CD14-positive monocyte (primary cell): ENCODE data around the gene CTF1. TPM values are rescaled to one million over a fixed set of nuclear protein-coding genes. Genes with fewer than 3 reads are reported as not detected.

Experiments used
- DNase-seq, 3 donors: peaks; one replicate each; pipeline ENCODE4 v3.0.0-alpha.2; 2011 to 2022
- H2AFZ ChIP-seq: 2 replicates; pipeline ENCODE4 v1.6.0; 2012; ENCODE audit warnings: mild to moderate bottlenecking, low read depth, low read length, inconsistent platforms; ENCODE audit not compliant: insufficient read depth, poor library complexity, severe bottlenecking
- H3K27ac ChIP-seq, 2 donors: 1 replicate in 1 of 2; 2 replicates in 1 of 2; pipeline ENCODE4 v1.5.1; 2012 to 2013; ENCODE audit warnings: low read length in 2 of 2, control low read depth in 1 of 2, inconsistent platforms in 1 of 2, low read depth in 1 of 2, mild to moderate bottlenecking in 1 of 2
- H3K27me3 ChIP-seq, 2 donors: one replicate each; pipeline versions ENCODE4 v1.6.0 to v1.6.1; 2011 to 2013; ENCODE audit warnings: low read length in 2 of 2; ENCODE audit not compliant: control insufficient read depth in 2 of 2, insufficient read depth in 2 of 2
- H3K36me3 ChIP-seq, 2 donors: replicated peaks in 1 of 2; 1 replicate in 1 of 2; 2 replicates in 1 of 2; pipeline versions ENCODE4 v1.5.1 to v1.6.1; 2012 to 2013; ENCODE audit warnings: low read length in 2 of 2, control low read depth in 1 of 2, inconsistent platforms in 1 of 2, mild to moderate bottlenecking in 1 of 2; ENCODE audit not compliant: insufficient read depth in 2 of 2, control insufficient read depth in 1 of 2
- H3K4me1 ChIP-seq, 2 donors: 1 replicate in 1 of 2; 2 replicates in 1 of 2; pipeline versions ENCODE4 v1.5.1 to v1.6.1; 2012 to 2013; ENCODE audit warnings: low read length in 2 of 2, control low read depth in 1 of 2, inconsistent platforms in 1 of 2, mild to moderate bottlenecking in 1 of 2, moderate library complexity in 1 of 2; ENCODE audit not compliant: insufficient read depth in 2 of 2, control insufficient read depth in 1 of 2
- H3K4me2 ChIP-seq: replicated peaks from 2 replicates; pipeline ENCODE3; 2012; ENCODE audit warnings: low read length, moderate library complexity, mild to moderate bottlenecking; ENCODE audit not compliant: poor library complexity, severe bottlenecking; ENCODE audit errors: extremely low read depth
- H3K4me3 ChIP-seq, 3 experiments: fragments of 200-600 bp in 1 of 3; sonication (generic) in 1 of 3; replicated peaks in 1 of 3; 1 replicate in 2 of 3; 2 replicates in 1 of 3; pipeline ENCODE4 v1.5.1; 2011 to 2013; ENCODE audit warnings: low read length in 3 of 3, mild to moderate bottlenecking in 3 of 3, control low read depth in 2 of 3, low read depth in 2 of 3, inconsistent platforms in 1 of 3, moderate library complexity in 1 of 3
- H3K79me2 ChIP-seq: 2 replicates; pipeline ENCODE4 v1.6.0; 2012; ENCODE audit warnings: mild to moderate bottlenecking, control low read depth, inconsistent platforms, low read length, moderate library complexity; ENCODE audit not compliant: insufficient read depth
- H3K9ac ChIP-seq: 2 replicates; pipeline ENCODE4 v1.6.0; 2017; ENCODE audit warnings: low read length, mild to moderate bottlenecking; ENCODE audit not compliant: insufficient read depth, poor library complexity, severe bottlenecking
- H3K9me3 ChIP-seq, 2 donors: replicated peaks in 1 of 2; 1 replicate in 1 of 2; 2 replicates in 1 of 2; pipeline versions ENCODE4 v1.5.1 to v1.6.1; 2012 to 2013; ENCODE audit warnings: low read length in 2 of 2, control low read depth in 1 of 2; ENCODE audit not compliant: control insufficient read depth in 1 of 2, insufficient read depth in 1 of 2
- H4K20me1 ChIP-seq: 2 replicates; pipeline ENCODE4 v1.6.0; 2012; ENCODE audit warnings: mild to moderate bottlenecking, low read length, control low read depth, moderate library complexity; ENCODE audit not compliant: insufficient read depth
- H3K27ac Mint-ChIP-seq, 7 donors: one replicate each; pipeline ENCODE4 v1.8.0; 2020; ENCODE audit warnings: mild to moderate bottlenecking in 7 of 7, mixed read lengths in 7 of 7, moderate library complexity in 6 of 7, inconsistent platforms in 2 of 7
- H3K27me3 Mint-ChIP-seq, 3 donors: one replicate each; pipeline ENCODE4 v1.8.0; 2021 to 2022; ENCODE audit warnings: low read depth in 3 of 3, mild to moderate bottlenecking in 3 of 3, mixed read lengths in 3 of 3, moderate library complexity in 3 of 3, inconsistent platforms in 1 of 3
- H3K36me3 Mint-ChIP-seq, 2 donors: one replicate each; pipeline ENCODE4 v1.8.0; 2020; ENCODE audit warnings: mixed read lengths in 2 of 2, inconsistent platforms in 1 of 2, mild to moderate bottlenecking in 1 of 2
- H3K4me1 Mint-ChIP-seq: one replicate; pipeline ENCODE4 v1.8.0; 2020; ENCODE audit warnings: mild to moderate bottlenecking, mixed read lengths
- H3K4me3 Mint-ChIP-seq, 2 donors: one replicate each; pipeline ENCODE4 v1.8.0; 2020; ENCODE audit warnings: mild to moderate bottlenecking in 2 of 2, mixed read lengths in 2 of 2, moderate library complexity in 1 of 2
- H3K9me3 Mint-ChIP-seq, 7 donors: one replicate each; pipeline ENCODE4 v1.8.0; 2020 to 2022; ENCODE audit warnings: mixed read lengths in 7 of 7, mild to moderate bottlenecking in 6 of 7, moderate library complexity in 6 of 7, inconsistent platforms in 2 of 7
- WGBS: methylation state at CpG from one replicate; pipeline ENCODE4 v1.1.5; 2013; ENCODE audit warnings: missing lambda C conversion rate; ENCODE audit not compliant: insufficient coverage; 5-methylcytosine and 5-hydroxymethylcytosine counted together
- intact Hi-C, 2 donors: fragments of 100-400 bp; cut with micrococcal nuclease; formaldehyde crosslinking; loops; one replicate each; pipeline versions ENCODE4 v1.15.0 to v1.15.1; 2023
- polyA plus RNA-seq, 3 donors: library from polyadenylated mRNA; depleted of rRNA in 1 of 3; unstranded in 2 of 3; stranded (reverse) in 1 of 3; fragments of 300-500 nt in 2 of 3; fragments of >200 nt in 1 of 3; fragmentation: Illumina TruSeq in 2 of 3; gene quantifications; 1 replicate in 2 of 3; 2 replicates in 1 of 3; pipeline ENCODE4 v1.2.3, GENCODE V29; 2012 to 2021
- TF ChIP-seq, protein P1 (sequence below): fragments of 200-600 bp; IDR thresholded peaks from one replicate; pipeline ENCODE4 v1.8.0; 2022; ENCODE audit warnings: antibody characterized with exemption, mild to moderate bottlenecking

CTF1 gene
- polyA plus RNA-seq, 3 donors, result 0.93 TPM; not detected in 2

DNA sequence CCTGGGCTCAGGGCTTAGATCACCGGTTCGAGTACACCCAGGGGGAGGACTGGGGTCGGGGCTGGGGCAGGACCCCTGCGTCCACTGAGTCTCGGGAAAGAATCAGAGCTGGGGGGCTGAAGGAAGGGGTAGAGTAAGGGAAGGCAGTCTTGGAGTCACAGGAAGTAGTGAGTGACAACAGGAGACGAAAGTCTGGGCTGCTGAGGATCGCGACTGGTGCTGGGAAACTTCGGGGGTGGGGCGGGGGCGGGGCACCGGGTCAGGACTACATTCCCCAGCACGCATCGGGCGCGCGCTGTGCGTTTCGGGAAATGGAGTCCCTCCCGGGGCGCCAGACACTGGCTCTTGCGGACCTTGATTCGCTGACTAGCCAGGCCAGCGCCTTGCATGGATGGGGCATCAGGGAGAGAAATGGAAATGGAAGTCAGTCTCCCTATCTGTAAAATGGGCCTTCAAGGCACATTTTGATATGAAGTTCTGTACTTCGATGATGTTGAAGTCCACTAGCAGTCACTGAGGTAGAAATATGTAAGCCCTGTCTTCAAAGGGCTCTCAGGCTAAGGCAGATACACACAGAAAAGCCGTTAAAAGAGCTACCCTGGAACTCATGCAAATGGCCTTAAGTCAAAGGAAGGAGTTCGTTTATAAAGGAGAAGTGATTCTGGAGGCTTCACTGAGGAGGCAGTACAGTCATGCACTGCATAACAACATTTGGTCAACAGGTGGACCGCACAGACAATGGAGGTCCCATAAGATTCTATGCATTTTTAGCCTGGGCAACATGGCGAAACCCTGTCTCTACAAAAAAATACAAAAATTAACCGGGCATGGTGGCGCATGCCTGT, 697 bp downstream of the CTF1 start:
- peak overlapping the region; percentile 37 to 88 (median 50) for H3K4me3 ChIP-seq

DNA sequence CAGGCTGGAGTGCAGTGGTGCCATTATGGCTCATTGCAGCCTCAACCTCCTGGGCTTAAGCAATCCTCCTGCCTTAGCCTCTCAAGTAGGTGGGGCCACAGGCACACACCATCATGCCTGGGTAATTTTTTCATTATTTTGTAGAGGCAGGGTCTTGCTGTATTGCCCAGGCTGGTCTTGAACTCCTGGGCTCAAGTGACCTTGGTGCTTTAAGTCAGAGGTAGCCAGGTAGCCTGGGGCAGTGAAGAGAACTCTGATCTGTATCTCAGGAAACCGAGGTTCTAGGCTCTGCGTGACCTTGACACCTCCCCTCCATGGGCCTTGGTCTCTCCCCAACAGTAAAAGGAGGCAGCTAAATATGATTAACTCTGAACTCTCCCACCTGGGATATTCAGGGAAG, 3.4 kb downstream of the CTF1 start:
- no peaks in the 10 kb centered on the region for H3K27me3 ChIP-seq
- DNase-seq, result no peak
- H3K9me3 ChIP-seq, result peaks cover 0 to 7% of the 10 kb centered on the region in 2 donors
- no peaks in the 10 kb centered on the region for H3K36me3 Mint-ChIP-seq
- peaks cover 0 to 7% (median 0%) of the 10 kb centered on the region in 3 donors for H3K27me3 Mint-ChIP-seq
- no peak overlapping the region for H3K4me3 ChIP-seq
- TF ChIP-seq, protein P1, sequence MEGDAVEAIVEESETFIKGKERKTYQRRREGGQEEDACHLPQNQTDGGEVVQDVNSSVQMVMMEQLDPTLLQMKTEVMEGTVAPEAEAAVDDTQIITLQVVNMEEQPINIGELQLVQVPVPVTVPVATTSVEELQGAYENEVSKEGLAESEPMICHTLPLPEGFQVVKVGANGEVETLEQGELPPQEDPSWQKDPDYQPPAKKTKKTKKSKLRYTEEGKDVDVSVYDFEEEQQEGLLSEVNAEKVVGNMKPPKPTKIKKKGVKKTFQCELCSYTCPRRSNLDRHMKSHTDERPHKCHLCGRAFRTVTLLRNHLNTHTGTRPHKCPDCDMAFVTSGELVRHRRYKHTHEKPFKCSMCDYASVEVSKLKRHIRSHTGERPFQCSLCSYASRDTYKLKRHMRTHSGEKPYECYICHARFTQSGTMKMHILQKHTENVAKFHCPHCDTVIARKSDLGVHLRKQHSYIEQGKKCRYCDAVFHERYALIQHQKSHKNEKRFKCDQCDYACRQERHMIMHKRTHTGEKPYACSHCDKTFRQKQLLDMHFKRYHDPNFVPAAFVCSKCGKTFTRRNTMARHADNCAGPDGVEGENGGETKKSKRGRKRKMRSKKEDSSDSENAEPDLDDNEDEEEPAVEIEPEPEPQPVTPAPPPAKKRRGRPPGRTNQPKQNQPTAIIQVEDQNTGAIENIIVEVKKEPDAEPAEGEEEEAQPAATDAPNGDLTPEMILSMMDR, result no peak
- peaks cover 52 to 62% of the 10 kb centered on the region in 2 donors for H3K4me1 ChIP-seq
- peaks cover 7% of the 10 kb centered on the region for H3K79me2 ChIP-seq
- no peak overlapping the region for H3K27ac Mint-ChIP-seq
- H3K4me1 Mint-ChIP-seq, result peaks cover 62% of the 10 kb centered on the region
- WGBS, result 100% methylated on average over 2 of the region's 2 CpGs
- no peaks in the 10 kb centered on the region for H4K20me1 ChIP-seq
- no peak overlapping the region for H3K9ac ChIP-seq
- no peak overlapping the region for H2AFZ ChIP-seq
- no peak overlapping the region for H3K4me3 Mint-ChIP-seq
- H3K36me3 ChIP-seq, result no peaks in the 10 kb centered on the region
- peaks cover 0 to 10% (median 2%) of the 10 kb centered on the region in 7 donors for H3K9me3 Mint-ChIP-seq
- H3K4me2 ChIP-seq, result no peak overlapping the region
- intact Hi-C loops, result loop anchor here (5.0 kb wide), 1 partner anchor 57 kb away; no protein-coding TSS in a partner anchor
- no peak overlapping the region for H3K27ac ChIP-seq

More for the DNA sequence above, 697 bp downstream of the CTF1 start:
- peak overlapping the region; percentile 69 for H3K9ac ChIP-seq
- DNase-seq, result peak; percentile 79 to 86 (median 82)
- H3K27ac ChIP-seq, result peak overlapping the region; percentile 58 to 77
- intact Hi-C loops, result loop anchor here (2.0 kb wide), 2 partner anchors 22 to 26 kb away; partner anchors contain the start of gene FBXL19 (in 2 of the 2)
- Mint-ChIP-seq H3K36me3 (peaks cover 2% of the 10 kb centered on the region in 2 donors), H3K4me3 (peak overlapping the region; percentile 85 to 92), H3K27me3 (peaks cover 0 to 5% (median 0%) of the 10 kb centered on the region in 3 donors), H3K9me3 (peaks cover 0 to 2% (median 0%) of the 10 kb centered on the region in 7 donors), H3K27ac (peak overlapping the region; percentile 80 to 96 (median 90)), H3K4me1 (peaks cover 56% of the 10 kb centered on the region)
- H3K4me1 ChIP-seq, result peaks cover 47 to 60% of the 10 kb centered on the region in 2 donors
- peak overlapping the region; percentile 93 for H2AFZ ChIP-seq
- no peaks in the 10 kb centered on the region for H3K27me3 ChIP-seq
- peak overlapping the region; percentile 99 for H3K4me2 ChIP-seq
- TF ChIP-seq, protein P1, result no peak
- H3K36me3 ChIP-seq, result no peaks in the 10 kb centered on the region
- peaks cover 19% of the 10 kb centered on the region for H3K79me2 ChIP-seq
- H4K20me1 ChIP-seq, result no peaks in the 10 kb centered on the region
- 4% methylated on average over 24 of the region's 31 CpGs for WGBS
- H3K9me3 ChIP-seq, result no peaks in the 10 kb centered on the region
